ENCODE data around the gene CYB5R3. TPM values are rescaled to one million over a fixed set of nuclear protein-coding genes. Genes with fewer than 3 reads are reported as not detected.
A peak's percentile ranks its signal among the peaks of the same experiment; 100 is the strongest.

CYB5R3 gene
- total RNA-seq, 4 donors from 2014 or later: 127 to 268 (median 155) TPM

- Histone ChIP-seq H3K27ac (peak overlapping the region; percentile 51 to 98 (median 90)), H3K27me3 (no peaks in the 10 kb centered on the region), H3K9me3 (no peaks in the 10 kb centered on the region), H3K36me3 (peaks cover 0 to 7% of the 10 kb centered on the region in 2 donors), H3K4me3 (no peak overlapping the region), H3K4me1 (peaks cover 12 to 97% (median 84%) of the 10 kb centered on the region in 3 donors)
- 80% methylated on average over 5 of the region's 14 CpGs; no CpG with 5 or more reads in 1 of the 2 donors for WGBS, 2 donors (ENCODE audit: low coverage in 1 of 2)
- TF ChIP-seq EP300 (IDR thresholded peaks at IDR 0.05) (no peak), POLR2AphosphoS5 (IDR thresholded peaks at IDR 0.05) (no peak), CTCF (IDR thresholded peaks at IDR 0.05) (no peak), POLR2A (IDR thresholded peaks at IDR 0.05) (no peak)
- ATAC-seq: no peak
Observed at GRCh38 chr22:42686756-42687491, 37.7 kb upstream of the CYB5R3 start.

GRCh38 chr22:42685941-42686653 lies 36.9 kb upstream of the CYB5R3 start:
- H3K4me3 ChIP-seq: no peak overlapping the region
- TF ChIP-seq CTCF (IDR thresholded peaks at IDR 0.05) (peak in 1 of 4 experiments; percentile 27), EP300 (IDR thresholded peaks at IDR 0.05) (no peak), POLR2A (IDR thresholded peaks at IDR 0.05) (no peak), POLR2AphosphoS5 (IDR thresholded peaks at IDR 0.05) (peak; percentile 15)
- H3K9me3 ChIP-seq: no peaks in the 10 kb centered on the region
- H3K4me1 ChIP-seq: peaks cover 10 to 94% (median 77%) of the 10 kb centered on the region in 3 donors
- H3K27me3 ChIP-seq: no peaks in the 10 kb centered on the region
- H3K27ac ChIP-seq: peak overlapping the region; percentile 30 to 98 (median 90)
- H3K36me3 ChIP-seq: peaks cover 0 to under 1% of the 10 kb centered on the region in 2 donors
- WGBS, 2 donors (ENCODE audit: low coverage in 1 of 2): 16 to 17% methylated on average over 1 to 2 of the region's 5 CpGs
- ATAC-seq: no peak

- no peaks in the 10 kb centered on the region for H3K27me3 ChIP-seq
- TF ChIP-seq POLR2AphosphoS5 (IDR thresholded peaks at IDR 0.05) (no peak), POLR2A (IDR thresholded peaks at IDR 0.05) (no peak), CTCF (IDR thresholded peaks at IDR 0.05) (no peak), EP300 (IDR thresholded peaks at IDR 0.05) (no peak)
- H3K27ac ChIP-seq: peak overlapping the region; percentile 59 to 98 (median 90)
- 48 to 59% methylated on average over 5 to 6 of the region's 11 CpGs for WGBS, 2 donors (ENCODE audit: low coverage in 1 of 2)
- H3K36me3 ChIP-seq: no peaks in the 10 kb centered on the region
- peaks cover 10 to 90% (median 79%) of the 10 kb centered on the region in 3 donors for H3K4me1 ChIP-seq
- ATAC-seq: no peak
- H3K9me3 ChIP-seq: no peaks in the 10 kb centered on the region
- H3K4me3 ChIP-seq: no peak overlapping the region
Observed at GRCh38 chr22:42684462-42685195, 35.4 kb upstream of the CYB5R3 start.

- ATAC-seq: peak; percentile 47
- H3K4me3 ChIP-seq: no peak overlapping the region
- H3K27ac ChIP-seq: peak overlapping the region; percentile 59 to 98 (median 90)
- H3K27me3 ChIP-seq: no peaks in the 10 kb centered on the region
- H3K36me3 ChIP-seq: no peaks in the 10 kb centered on the region
- 20% methylated on average over 3 of the region's 8 CpGs; no CpG with 5 or more reads in 1 of the 2 donors for WGBS, 2 donors (ENCODE audit: low coverage in 1 of 2)
- no peaks in the 10 kb centered on the region for H3K9me3 ChIP-seq
- TF ChIP-seq POLR2A (IDR thresholded peaks at IDR 0.05) (no peak), EP300 (IDR thresholded peaks at IDR 0.05) (no peak), POLR2AphosphoS5 (IDR thresholded peaks at IDR 0.05) (peak; percentile 52)
- peaks cover 8 to 86% (median 70%) of the 10 kb centered on the region in 3 donors for H3K4me1 ChIP-seq
Observed at GRCh38 chr22:42683578-42684283, 34.5 kb upstream of the CYB5R3 start.

All from gastroesophageal sphincter (tissue), 4 donors.